GM12891 (cell line): ENCODE measurements around the gene H1-8.

ENCODE experiments used
- DNase-seq: peaks from one replicate; pipeline ENCODE4 v3.0.0; 2011; ENCODE audit warnings: low spot score; ENCODE audit not compliant: insufficient read length
- FAIRE-seq: peaks from 2 replicates; lab custom pipeline; 2011; peaks lifted over from hg19 to GRCh38; lab: Jason Lieb, UNC
- PAX5 ChIP-seq: IDR thresholded peaks from 2 replicates; pipeline ENCODE4 v1.6.1; 2011; ENCODE audit warnings: low read length, moderate library complexity, mild to moderate bottlenecking; ENCODE audit not compliant: insufficient read depth, severe bottlenecking
- POLR2A ChIP-seq: IDR thresholded peaks from 2 replicates; pipeline ENCODE4 v1.6.1; 2011; ENCODE audit warnings: low read depth, low read length, control low read depth
- POLR2AphosphoS5 ChIP-seq: IDR thresholded peaks from 2 replicates; pipeline ENCODE4 v1.6.1; 2011; ENCODE audit warnings: low read depth, low read length, control low read depth
- POU2F2 ChIP-seq: IDR thresholded peaks from 2 replicates; pipeline ENCODE4 v1.6.1; 2011; ENCODE audit warnings: low read depth, mild to moderate bottlenecking, control low read depth, low read length, moderate library complexity
- SPI1 ChIP-seq: IDR thresholded peaks from 2 replicates; pipeline ENCODE4 v1.6.1; 2011; ENCODE audit warnings: low read depth, low read length, control low read depth
- TAF1 ChIP-seq: IDR thresholded peaks from 2 replicates; pipeline ENCODE4 v1.6.1; 2011; ENCODE audit warnings: low read depth, low read length, control low read depth

Gene H1-8

DNA sequence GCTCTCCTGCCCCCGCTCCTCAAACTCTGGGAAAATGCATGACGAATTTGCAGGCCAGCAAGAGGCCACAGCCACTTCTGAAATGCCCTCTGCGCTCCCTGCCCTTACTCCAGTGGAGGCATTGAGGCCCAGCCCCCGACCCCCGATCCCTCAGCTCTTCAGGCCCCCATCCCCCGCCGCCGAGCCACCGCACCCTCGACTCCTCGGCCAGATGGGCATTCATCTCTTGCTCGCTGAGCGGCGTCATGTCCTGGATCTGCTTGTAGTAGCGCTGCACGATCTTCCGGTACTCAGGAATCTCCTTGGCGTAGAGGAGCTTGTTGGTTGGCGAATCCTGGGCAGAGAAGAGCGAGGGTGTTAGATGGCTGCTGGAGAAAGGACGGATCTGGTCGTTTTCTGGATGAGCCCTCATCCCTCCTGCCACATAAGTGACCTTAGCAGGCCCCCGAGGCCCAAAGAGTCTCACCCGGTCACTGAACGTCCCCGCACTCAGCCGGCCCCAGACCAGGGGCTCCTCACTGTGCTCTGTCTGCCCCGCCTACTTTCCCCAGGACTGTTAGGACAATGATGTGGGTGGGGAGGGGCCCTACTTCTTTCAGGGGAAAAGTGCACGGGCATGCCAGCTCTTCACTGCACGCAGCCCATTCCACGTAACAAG lies 14.0 kb downstream of the H1-8 start:
- FAIRE-seq, result no peak
- no peak for TF ChIP-seq SPI1
- no peak for DNase-seq

- DNase-seq, result no peak
- no peak for TF ChIP-seq POLR2A
- no peak for TF ChIP-seq TAF1
- TF ChIP-seq SPI1, result no peak
- no peak for TF ChIP-seq POU2F2
- TF ChIP-seq PAX5, result no peak
- TF ChIP-seq POLR2AphosphoS5, result no peak
- no peak for FAIRE-seq
Observed at GRCh38 chr3:129557548-129557894, 14.5 kb downstream of the H1-8 start.

DNA sequence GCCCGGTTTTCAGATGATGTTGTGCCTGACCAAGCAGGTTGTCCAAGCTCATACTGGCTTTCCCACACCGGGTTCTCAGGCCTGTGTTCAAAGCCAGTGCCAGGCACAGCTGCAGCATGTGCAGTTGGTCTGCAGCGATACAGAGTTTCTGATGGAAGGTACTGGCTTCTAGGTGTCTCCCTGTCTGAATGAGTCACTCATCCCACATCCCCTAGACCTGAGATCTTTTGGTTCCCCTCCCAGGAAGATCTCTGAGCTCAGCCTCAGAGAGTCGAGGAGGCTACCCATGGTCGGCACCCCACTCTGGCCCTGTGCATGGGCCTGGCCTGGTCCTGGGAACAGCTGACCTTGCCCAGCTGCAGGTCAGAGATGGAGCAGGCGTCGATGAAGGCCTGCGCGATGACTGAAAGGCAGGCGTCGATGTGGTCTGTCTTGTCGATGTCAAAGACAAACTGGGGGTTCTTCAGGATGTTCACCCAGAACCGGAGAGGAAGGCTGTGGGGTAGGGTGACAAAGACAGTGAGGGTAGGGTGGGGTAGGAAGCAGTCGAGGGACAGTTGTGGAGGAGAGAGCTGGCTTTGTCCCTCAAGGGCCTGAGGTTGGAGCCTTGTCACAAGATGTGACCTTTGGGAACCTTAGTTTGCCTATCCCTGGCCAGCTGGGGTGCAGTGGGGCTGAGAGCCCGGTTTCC lies 15.3 kb downstream of the H1-8 start:
- TF ChIP-seq POLR2AphosphoS5 (no peak), TAF1 (no peak), SPI1 (no peak), PAX5 (no peak), POLR2A (no peak), POU2F2 (no peak)
- FAIRE-seq (no peak), DNase-seq (no peak)

- FAIRE-seq, result no peak
- TF ChIP-seq SPI1 (no peak), POU2F2 (no peak)
- no peak for DNase-seq
Observed at GRCh38 chr3:129558772-129559564, 16.0 kb downstream of the H1-8 start.

DNA sequence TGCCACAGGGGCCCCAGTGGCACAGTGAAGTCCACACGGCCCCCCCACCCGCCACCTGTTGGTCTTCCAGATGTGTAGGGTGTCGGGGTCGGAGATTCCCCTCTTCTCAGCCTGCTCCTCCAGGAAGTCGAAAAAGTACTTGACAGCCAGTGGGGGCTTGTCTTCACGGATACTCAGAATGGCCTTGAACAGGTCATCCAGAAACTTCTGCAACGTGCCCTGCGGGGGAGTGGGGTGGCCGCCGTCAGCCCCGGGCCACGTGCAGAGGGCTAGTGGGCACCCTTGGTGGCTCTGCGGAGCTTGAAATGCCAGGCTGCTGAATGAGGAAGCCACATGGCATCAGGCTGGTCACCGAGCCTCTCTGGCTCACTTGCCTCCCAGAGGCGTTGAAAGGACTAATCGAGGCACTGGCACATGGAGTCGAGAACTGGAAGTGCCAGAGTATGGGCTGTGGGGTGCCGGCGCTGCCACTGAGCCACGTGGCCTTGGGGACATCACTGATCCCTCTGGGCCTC lies 16.6 kb downstream of the H1-8 start:
- FAIRE-seq, result no peak
- TF ChIP-seq POLR2AphosphoS5 (no peak), TAF1 (no peak), POU2F2 (no peak), PAX5 (no peak), SPI1 (no peak), POLR2A (no peak)
- DNase-seq, result no peak

GRCh38 chr3:129560269-129560787 lies 17.4 kb downstream of the H1-8 start:
- DNase-seq (no peak), FAIRE-seq (no peak)
- TF ChIP-seq POU2F2, result no peak
- TF ChIP-seq PAX5, result no peak
- no peak for TF ChIP-seq TAF1
- no peak for TF ChIP-seq SPI1
- TF ChIP-seq POLR2A, result no peak
- TF ChIP-seq POLR2AphosphoS5, result no peak

DNA sequence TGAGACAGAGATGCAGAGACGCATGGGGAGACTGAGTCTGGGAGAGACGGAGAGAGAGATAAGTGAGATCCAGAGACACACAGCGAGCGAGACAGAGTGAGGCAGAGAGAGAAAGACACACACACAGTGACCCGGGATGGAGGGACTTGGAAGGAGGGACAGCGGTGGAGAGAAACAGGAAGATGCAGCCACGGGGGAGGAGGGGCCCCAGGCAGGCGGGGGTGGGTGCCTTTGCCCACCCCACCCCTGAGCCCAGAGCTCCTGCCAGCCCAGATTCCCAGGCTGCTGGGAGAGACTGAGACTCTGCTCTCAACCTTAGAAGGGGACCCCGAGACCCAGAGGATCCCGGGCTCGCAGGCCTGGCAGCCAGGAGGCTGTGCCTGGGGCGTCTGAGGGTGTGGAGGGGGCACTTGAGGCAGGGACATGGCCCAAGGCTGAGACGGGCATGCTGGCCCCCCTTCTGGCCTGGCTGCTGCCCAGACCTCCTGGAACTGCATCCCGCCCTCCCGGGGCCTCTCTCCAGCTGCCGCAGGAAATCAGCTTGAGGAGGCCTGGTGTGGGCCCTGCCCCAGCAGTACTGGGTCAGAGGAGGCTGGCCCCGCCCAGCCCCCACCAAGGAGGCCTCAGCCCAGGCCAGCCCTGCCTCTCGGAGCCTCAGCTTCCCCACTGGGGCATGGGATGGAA lies 18.1 kb downstream of the H1-8 start:
- no peak for TF ChIP-seq POU2F2
- TF ChIP-seq POLR2AphosphoS5, result no peak
- TF ChIP-seq TAF1, result no peak
- TF ChIP-seq POLR2A, result no peak
- no peak for TF ChIP-seq SPI1
- TF ChIP-seq PAX5, result no peak
- FAIRE-seq (no peak), DNase-seq (no peak)

DNA sequence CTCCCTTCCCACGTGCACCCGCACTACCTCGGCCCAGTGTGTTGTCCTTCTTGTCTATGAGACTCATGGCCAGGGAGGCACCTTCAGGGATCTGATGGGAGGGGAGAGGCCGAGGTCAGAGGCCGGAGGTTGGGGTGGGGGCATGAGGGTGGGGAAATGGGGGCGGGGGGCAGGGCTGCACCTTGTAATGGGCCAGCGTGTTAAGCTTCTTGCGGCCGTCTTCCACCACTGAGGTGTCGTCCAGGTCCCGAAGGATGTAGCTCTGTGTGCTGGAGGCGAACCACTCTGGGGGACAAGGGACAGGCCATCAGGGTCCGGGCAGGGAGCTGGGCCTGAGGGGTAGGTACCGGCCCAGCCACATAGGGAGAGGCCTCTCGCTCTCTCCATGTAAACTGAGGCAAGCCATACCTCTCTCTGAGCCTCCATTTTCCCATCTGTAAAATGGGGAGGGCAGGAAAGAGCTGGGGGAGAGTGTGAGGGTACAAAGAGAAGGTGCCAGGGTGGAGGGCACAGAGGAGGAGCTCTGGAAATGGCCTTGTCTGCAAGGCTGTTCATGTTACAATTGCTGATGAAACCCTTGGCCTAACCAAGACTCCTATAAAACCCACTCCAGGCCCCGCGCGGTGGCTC lies 18.8 kb downstream of the H1-8 start:
- DNase-seq (no peak), FAIRE-seq (no peak)
- TF ChIP-seq TAF1 (no peak), POLR2A (no peak), POLR2AphosphoS5 (no peak), SPI1 (no peak), POU2F2 (no peak), PAX5 (no peak)

- FAIRE-seq (no peak), DNase-seq (no peak)
- no peak for TF ChIP-seq PAX5
- no peak for TF ChIP-seq POLR2AphosphoS5
- TF ChIP-seq POLR2A, result no peak
- TF ChIP-seq TAF1, result no peak
- TF ChIP-seq SPI1, result no peak
- no peak for TF ChIP-seq POU2F2
Observed at GRCh38 chr3:129562803-129563202, 19.8 kb downstream of the H1-8 start.
